ENCODE data around the gene FGFRL1. TPM values are rescaled to one million over a fixed set of nuclear protein-coding genes. Genes with fewer than 3 reads are reported as not detected.

FGFRL1 gene
- total and polyA plus RNA-seq, 2 experiments from 2014 or later = 28.1 to 34.0 TPM

GRCh38 chr4:1021386-1022050 lies 10.1 kb downstream of the FGFRL1 start:
- H3K79me2 ChIP-seq = peaks cover 3% of the 10 kb centered on the region
- H3K9me3 ChIP-seq (ENCODE audit: low read depth) = no peaks in the 10 kb centered on the region
- WGBS (ENCODE audit: low lambda C conversion rate, missing lambda C conversion rate) = 95% methylated on average over 18 of the region's 19 CpGs
- H3K4me1 ChIP-seq (ENCODE audit: insufficient read depth) = peaks cover 13% of the 10 kb centered on the region
- no peak overlapping the region for H3K4me3 ChIP-seq
- H3K9me2 ChIP-seq (replicated peaks; ENCODE audit: insufficient read depth) = no peaks in the 10 kb centered on the region
- TF ChIP-seq EZH2phosphoT487 (IDR thresholded peaks at IDR 0.05; ENCODE audit: low read depth, severe bottlenecking, unreplicated experiment) (no peak), CTCF (IDR thresholded peaks at IDR 0.05; ENCODE audit: poor library complexity) (no peak), EZH2 (IDR thresholded peaks at IDR 0.05; ENCODE audit: borderline replicate concordance) (no peak)
- H3K27me3 ChIP-seq = no peaks in the 10 kb centered on the region
- H3K27ac ChIP-seq = no peak overlapping the region
- H3K4me2 ChIP-seq = no peak overlapping the region
- no peaks in the 10 kb centered on the region for H3K36me3 ChIP-seq (replicated peaks; ENCODE audit: insufficient read depth, low read depth)
- no peaks in the 10 kb centered on the region for H4K20me1 ChIP-seq (ENCODE audit: insufficient read depth, poor library complexity, severe bottlenecking)
- H2AFZ ChIP-seq = no peak overlapping the region
- no peak for DNase-seq (ENCODE audit: low spot score)

DNA sequence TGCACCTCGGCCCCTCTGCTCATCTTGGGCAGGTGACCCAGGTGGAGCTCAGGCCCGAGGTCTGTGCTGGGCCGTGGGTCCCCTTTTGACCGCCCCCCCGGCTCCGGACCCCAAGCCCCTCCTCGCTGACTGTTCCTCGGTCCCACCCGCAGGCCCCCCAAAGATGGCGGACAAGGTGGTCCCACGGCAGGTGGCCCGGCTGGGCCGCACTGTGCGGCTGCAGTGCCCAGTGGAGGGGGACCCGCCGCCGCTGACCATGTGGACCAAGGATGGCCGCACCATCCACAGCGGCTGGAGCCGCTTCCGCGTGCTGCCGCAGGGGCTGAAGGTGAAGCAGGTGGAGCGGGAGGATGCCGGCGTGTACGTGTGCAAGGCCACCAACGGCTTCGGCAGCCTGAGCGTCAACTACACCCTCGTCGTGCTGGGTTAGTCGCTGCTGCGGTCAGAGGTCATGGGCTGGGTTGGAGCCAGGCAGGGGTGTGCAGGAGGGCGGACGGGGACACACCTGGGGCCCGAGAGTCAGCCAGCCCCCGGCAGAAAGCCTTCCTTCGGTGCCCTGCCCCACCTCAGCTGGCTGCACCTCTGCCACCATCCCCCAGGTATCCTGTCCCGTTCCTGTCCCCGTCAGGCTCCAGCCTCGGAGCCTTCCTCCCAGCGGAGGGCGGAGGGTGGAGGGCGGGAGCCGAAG lies 10.8 kb downstream of the FGFRL1 start:
- TF ChIP-seq EZH2 (IDR thresholded peaks at IDR 0.05; ENCODE audit: borderline replicate concordance) (no peak), EZH2phosphoT487 (IDR thresholded peaks at IDR 0.05; ENCODE audit: low read depth, severe bottlenecking, unreplicated experiment) (no peak), CTCF (IDR thresholded peaks at IDR 0.05; ENCODE audit: poor library complexity) (no peak)
- Histone ChIP-seq H3K4me3 (no peak overlapping the region), H3K4me1 (ENCODE audit: insufficient read depth) (peaks cover 13% of the 10 kb centered on the region), H3K4me2 (no peak overlapping the region), H2AFZ (no peak overlapping the region), H3K27ac (no peak overlapping the region), H3K36me3 (replicated peaks; ENCODE audit: insufficient read depth, low read depth) (no peaks in the 10 kb centered on the region), H3K79me2 (peaks cover 3% of the 10 kb centered on the region), H3K9me3 (ENCODE audit: low read depth) (no peaks in the 10 kb centered on the region), H3K9me2 (replicated peaks; ENCODE audit: insufficient read depth) (no peaks in the 10 kb centered on the region), H4K20me1 (ENCODE audit: insufficient read depth, poor library complexity, severe bottlenecking) (no peaks in the 10 kb centered on the region), H3K27me3 (no peaks in the 10 kb centered on the region)
- WGBS (ENCODE audit: low lambda C conversion rate, missing lambda C conversion rate) = 95% methylated on average over 33 of the region's 46 CpGs
- no peak for DNase-seq (ENCODE audit: low spot score)

GRCh38 chr4:1022739-1023066 lies 11.3 kb downstream of the FGFRL1 start:
- H3K4me2 ChIP-seq = no peak overlapping the region
- no peaks in the 10 kb centered on the region for H4K20me1 ChIP-seq (ENCODE audit: insufficient read depth, poor library complexity, severe bottlenecking)
- whole genome bisulfite sequencing (ENCODE audit: low lambda C conversion rate, missing lambda C conversion rate) = 88% methylated on average over 8 of the region's 19 CpGs
- no peaks in the 10 kb centered on the region for H3K9me3 ChIP-seq (ENCODE audit: low read depth)
- H3K79me2 ChIP-seq = peaks cover 3% of the 10 kb centered on the region
- H3K4me1 ChIP-seq (ENCODE audit: insufficient read depth) = peaks cover 13% of the 10 kb centered on the region
- no peaks in the 10 kb centered on the region for H3K36me3 ChIP-seq (replicated peaks; ENCODE audit: insufficient read depth, low read depth)
- no peak for DNase-seq (ENCODE audit: low spot score)
- H3K9me2 ChIP-seq (replicated peaks; ENCODE audit: insufficient read depth) = no peaks in the 10 kb centered on the region
- no peaks in the 10 kb centered on the region for H3K27me3 ChIP-seq
- no peak overlapping the region for H3K27ac ChIP-seq
- TF ChIP-seq EZH2 (IDR thresholded peaks at IDR 0.05; ENCODE audit: borderline replicate concordance) = no peak
- no peak for TF ChIP-seq CTCF (IDR thresholded peaks at IDR 0.05; ENCODE audit: poor library complexity)
- no peak for TF ChIP-seq EZH2phosphoT487 (IDR thresholded peaks at IDR 0.05; ENCODE audit: low read depth, severe bottlenecking, unreplicated experiment)
- no peak overlapping the region for H3K4me3 ChIP-seq
- no peak overlapping the region for H2AFZ ChIP-seq
